Transverse colon (tissue), 3 donors: ENCODE measurements around the gene GREM2.

Experiments used
- EP300 ChIP-seq: sonication (generic); formaldehyde crosslinking; IDR thresholded peaks from one replicate; pipeline ENCODE4 v1.6.1; 2017; ENCODE audit warnings: antibody characterized with exemption, low read depth
- POLR2A ChIP-seq: fragments of 450-650 bp; IDR thresholded peaks from one replicate; pipeline ENCODE4 v1.6.1; 2016; ENCODE audit warnings: antibody characterized with exemption, mild to moderate bottlenecking, moderate library complexity
- TF ChIP-seq, protein P1 (sequence below), 5 experiments: fragments of 200-600 bp in 3 of 5; fragments of 450-650 bp in 2 of 5; sonication (generic) in 3 of 5; IDR thresholded peaks; 1 replicate in 2 of 5; 2 replicates in 3 of 5; pipeline ENCODE4 v1.5.1; 2016 to 2017; ENCODE audit warnings: antibody characterized with exemption in 5 of 5, inconsistent platforms in 3 of 5, mild to moderate bottlenecking in 2 of 5, moderate library complexity in 1 of 5

DNA sequence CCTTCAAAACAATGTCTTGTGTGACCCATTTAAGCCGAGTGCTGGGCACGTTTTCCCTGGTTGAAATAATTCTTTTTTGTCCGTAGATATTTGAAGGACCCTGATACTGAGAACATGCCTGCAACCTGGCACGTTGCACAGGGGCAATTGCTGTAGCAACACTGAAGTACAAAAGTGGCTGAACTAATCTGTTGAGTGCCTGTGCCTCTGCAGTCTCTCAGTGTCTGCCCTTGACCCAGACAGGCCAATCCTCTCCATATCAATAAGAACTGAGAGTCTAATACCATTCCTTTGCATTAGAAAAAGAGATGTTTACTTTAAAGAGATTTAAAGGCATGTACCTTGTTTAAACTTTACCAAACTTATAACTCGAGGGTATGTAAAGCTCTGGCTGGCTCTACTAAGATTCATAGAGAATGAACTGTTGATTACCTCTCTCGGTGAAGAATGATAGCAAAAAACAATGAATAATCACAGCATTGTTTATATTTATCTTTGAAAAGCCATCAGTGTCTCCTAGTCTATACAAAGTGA is 2.4 kb downstream of the GREM2 start:
- TF ChIP-seq, protein P1, sequence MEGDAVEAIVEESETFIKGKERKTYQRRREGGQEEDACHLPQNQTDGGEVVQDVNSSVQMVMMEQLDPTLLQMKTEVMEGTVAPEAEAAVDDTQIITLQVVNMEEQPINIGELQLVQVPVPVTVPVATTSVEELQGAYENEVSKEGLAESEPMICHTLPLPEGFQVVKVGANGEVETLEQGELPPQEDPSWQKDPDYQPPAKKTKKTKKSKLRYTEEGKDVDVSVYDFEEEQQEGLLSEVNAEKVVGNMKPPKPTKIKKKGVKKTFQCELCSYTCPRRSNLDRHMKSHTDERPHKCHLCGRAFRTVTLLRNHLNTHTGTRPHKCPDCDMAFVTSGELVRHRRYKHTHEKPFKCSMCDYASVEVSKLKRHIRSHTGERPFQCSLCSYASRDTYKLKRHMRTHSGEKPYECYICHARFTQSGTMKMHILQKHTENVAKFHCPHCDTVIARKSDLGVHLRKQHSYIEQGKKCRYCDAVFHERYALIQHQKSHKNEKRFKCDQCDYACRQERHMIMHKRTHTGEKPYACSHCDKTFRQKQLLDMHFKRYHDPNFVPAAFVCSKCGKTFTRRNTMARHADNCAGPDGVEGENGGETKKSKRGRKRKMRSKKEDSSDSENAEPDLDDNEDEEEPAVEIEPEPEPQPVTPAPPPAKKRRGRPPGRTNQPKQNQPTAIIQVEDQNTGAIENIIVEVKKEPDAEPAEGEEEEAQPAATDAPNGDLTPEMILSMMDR (IDR thresholded peaks at IDR 0.05): no peak
- TF ChIP-seq EP300 (no peak), POLR2A (no peak)
